ENCODE data around the gene SKP2.
"Not testable (repeated sequence)": the region's sequence is repeated elsewhere in the genome, so short reads cannot be mapped to it uniquely, and the experiment has no call there.

Gene SKP2

DNA sequence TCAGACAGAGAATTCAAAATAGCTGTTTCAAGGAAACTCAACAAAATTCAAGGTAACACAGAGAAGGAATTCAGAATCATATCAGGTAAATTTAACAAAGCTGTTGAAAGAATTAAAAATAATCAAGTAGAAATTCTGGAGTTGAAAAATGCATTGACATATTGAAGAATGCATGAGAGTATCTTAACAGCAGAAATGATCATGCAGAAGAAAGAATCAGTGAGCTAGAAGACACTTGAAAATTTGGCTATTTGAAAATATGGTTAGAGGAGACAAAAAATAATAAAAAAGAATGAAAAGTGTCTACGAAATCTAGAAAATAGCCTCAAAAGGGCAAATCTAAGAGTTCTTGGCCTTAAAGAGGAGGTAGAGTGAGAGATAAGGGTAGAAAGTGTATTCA, 23.1 kb upstream of the SKP2 start:
- H3K9me3 Mint-ChIP-seq: peaks cover 30% of the 10 kb centered on the region
- peaks cover 58% of the 10 kb centered on the region for H3K36me3 Mint-ChIP-seq (ENCODE audit: low read depth)
- TF ChIP-seq, protein P1, sequence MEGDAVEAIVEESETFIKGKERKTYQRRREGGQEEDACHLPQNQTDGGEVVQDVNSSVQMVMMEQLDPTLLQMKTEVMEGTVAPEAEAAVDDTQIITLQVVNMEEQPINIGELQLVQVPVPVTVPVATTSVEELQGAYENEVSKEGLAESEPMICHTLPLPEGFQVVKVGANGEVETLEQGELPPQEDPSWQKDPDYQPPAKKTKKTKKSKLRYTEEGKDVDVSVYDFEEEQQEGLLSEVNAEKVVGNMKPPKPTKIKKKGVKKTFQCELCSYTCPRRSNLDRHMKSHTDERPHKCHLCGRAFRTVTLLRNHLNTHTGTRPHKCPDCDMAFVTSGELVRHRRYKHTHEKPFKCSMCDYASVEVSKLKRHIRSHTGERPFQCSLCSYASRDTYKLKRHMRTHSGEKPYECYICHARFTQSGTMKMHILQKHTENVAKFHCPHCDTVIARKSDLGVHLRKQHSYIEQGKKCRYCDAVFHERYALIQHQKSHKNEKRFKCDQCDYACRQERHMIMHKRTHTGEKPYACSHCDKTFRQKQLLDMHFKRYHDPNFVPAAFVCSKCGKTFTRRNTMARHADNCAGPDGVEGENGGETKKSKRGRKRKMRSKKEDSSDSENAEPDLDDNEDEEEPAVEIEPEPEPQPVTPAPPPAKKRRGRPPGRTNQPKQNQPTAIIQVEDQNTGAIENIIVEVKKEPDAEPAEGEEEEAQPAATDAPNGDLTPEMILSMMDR (IDR thresholded peaks at IDR 0.05): no peak
- no peak overlapping the region for H3K4me3 Mint-ChIP-seq
- no peaks in the 10 kb centered on the region for H3K27me3 Mint-ChIP-seq (ENCODE audit: low read depth, poor library complexity)
- H3K4me1 Mint-ChIP-seq: no peaks in the 10 kb centered on the region
- no peak for DNase-seq
- no peak overlapping the region for H3K27ac Mint-ChIP-seq

DNA sequence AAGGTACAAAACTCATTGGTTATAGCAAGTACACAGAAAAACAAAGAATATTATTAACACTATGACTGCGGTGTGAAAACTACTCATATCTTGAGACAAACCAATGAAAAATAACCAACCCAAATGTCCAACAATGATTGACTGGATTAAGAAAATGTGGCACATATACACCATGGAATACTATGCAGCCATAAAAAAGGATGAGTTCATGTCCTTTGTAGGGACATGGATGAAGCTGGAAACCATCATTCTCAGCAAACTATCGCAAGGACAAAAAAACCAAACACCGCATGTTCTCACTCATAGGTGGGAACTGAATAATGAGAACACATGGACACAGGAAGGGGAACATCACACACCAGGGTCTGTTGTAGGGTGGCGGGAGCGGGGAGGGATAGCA, 22.2 kb upstream of the SKP2 start:
- not testable (repeated sequence) for DNase-seq; H3K4me1 Mint-ChIP-seq; H3K4me3 Mint-ChIP-seq; H3K27me3 Mint-ChIP-seq (ENCODE audit: low read depth, poor library complexity); H3K27ac Mint-ChIP-seq
- Mint-ChIP-seq H3K9me3 (peaks cover 30% of the 10 kb centered on the region), H3K36me3 (ENCODE audit: low read depth) (peaks cover 58% of the 10 kb centered on the region)

DNA sequence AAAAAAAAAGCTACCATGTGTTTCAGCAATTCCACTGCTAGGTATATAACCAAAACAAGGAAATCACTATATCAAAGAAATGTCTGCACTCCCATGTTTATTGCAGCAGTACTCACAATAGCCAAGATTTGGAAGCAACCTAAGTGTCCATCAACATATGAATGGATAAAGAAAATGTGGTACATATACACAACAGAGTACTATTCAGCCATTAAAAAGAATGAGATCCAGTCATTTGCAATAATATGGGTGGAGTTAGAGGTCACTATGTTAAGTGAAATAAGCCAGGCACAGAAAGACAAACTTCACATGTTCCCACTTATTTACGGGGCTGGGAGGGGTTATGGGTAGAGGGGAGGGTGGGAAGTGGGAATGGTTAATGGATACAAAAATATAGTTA, 18.9 kb upstream of the SKP2 start:
- DNase-seq; H3K27ac Mint-ChIP-seq; H3K27me3 Mint-ChIP-seq (ENCODE audit: low read depth, poor library complexity); H3K4me3 Mint-ChIP-seq; H3K4me1 Mint-ChIP-seq: not testable (repeated sequence)
- Mint-ChIP-seq H3K9me3 (peaks cover 27% of the 10 kb centered on the region), H3K36me3 (ENCODE audit: low read depth) (peaks cover 50% of the 10 kb centered on the region)

DNA sequence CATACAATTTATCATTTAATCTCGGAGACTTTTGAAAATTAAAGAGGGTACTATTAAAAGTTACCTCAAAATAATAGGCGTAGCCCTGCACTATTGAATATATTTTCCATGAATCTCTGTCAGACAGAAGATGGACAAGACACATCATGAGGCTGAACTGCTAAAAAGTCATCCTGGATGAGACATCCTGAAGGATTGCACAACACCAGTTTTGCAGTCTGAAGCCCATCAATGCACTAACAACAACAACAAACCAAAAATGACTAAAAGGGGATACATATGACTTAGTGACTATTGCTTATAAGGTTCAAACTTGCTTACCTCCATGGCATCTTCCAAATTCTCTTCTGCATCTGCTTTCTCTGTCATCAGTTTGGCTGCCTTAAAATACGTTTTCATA, 15.9 kb upstream of the SKP2 start:
- H3K27ac Mint-ChIP-seq: no peak overlapping the region
- no peaks in the 10 kb centered on the region for H3K4me1 Mint-ChIP-seq
- no peak overlapping the region for H3K4me3 Mint-ChIP-seq
- DNase-seq: no peak
- TF ChIP-seq, protein P1 (IDR thresholded peaks at IDR 0.05): no peak
- peaks cover 22% of the 10 kb centered on the region for H3K36me3 Mint-ChIP-seq (ENCODE audit: low read depth)
- peaks cover under 1% of the 10 kb centered on the region for H3K9me3 Mint-ChIP-seq
- no peaks in the 10 kb centered on the region for H3K27me3 Mint-ChIP-seq (ENCODE audit: low read depth, poor library complexity)

DNA sequence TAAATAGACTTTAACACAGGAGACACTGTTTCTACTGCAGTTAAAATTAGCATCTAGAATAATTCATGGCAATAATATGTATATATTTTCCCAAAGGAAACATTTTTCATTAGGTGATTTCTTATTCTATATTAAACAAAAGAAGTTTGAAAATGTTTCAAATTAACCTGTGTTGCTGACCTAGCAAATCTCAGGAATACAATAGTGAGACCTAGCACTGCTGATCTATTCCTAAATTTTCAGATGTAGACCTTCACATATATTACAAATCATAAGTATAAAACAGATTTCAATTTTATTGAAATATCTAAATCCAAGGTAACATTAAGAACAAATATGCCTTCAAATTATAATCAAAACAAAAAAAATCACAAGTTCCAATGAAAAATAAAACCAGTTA, 15.3 kb upstream of the SKP2 start:
- TF ChIP-seq, protein P1 (IDR thresholded peaks at IDR 0.05): no peak
- Mint-ChIP-seq H3K9me3 (no peaks in the 10 kb centered on the region), H3K4me3 (no peak overlapping the region), H3K27me3 (ENCODE audit: low read depth, poor library complexity) (no peaks in the 10 kb centered on the region), H3K4me1 (no peaks in the 10 kb centered on the region), H3K27ac (no peak overlapping the region), H3K36me3 (ENCODE audit: low read depth) (peaks cover 16% of the 10 kb centered on the region)
- DNase-seq: no peak

DNA sequence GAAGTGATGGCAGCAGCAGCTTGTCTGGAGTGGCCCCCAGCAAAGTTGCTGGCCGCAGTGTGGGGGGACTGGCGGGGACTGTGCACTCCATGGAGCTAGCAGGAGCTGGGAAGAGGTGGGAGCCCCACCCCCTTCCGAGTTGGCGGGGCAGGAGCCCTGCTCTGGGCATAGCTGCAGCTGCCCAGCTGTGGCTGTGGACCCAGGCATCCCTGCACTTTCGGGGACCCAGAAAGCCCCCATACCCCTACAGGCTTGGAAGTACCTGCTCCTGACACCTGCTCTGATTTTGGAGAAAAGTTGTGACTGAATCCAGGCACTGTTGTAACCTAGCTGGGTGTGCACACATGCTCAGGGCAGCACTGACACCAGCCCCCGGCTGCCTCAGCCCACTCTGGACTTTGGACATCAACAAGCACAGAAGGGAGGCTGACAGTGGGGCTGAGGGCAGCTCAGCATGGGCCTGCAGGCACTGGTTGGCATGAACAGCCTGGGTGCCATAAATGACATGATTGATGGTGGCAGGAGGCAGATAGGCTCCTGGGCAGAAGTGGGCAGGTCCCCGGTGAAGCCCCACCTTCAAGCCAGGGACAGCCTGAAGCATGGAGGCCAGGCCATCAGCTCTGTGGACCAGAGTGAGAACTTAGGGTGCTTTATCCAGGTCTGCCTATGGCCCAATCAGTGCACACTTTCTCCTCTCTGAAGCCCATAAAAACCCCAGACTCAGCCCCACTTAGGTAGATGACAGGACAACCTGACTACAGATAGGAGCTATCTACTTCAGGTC, 12.8 kb upstream of the SKP2 start:
- peaks cover 4% of the 10 kb centered on the region for H3K36me3 Mint-ChIP-seq (ENCODE audit: low read depth)
- TF ChIP-seq, protein P1 (IDR thresholded peaks at IDR 0.05): no peak
- no peaks in the 10 kb centered on the region for H3K9me3 Mint-ChIP-seq
- no peak for DNase-seq
- H3K27me3 Mint-ChIP-seq (ENCODE audit: low read depth, poor library complexity): no peaks in the 10 kb centered on the region
- H3K4me3 Mint-ChIP-seq: no peak overlapping the region
- no peak overlapping the region for H3K27ac Mint-ChIP-seq
- no peaks in the 10 kb centered on the region for H3K4me1 Mint-ChIP-seq

DNA sequence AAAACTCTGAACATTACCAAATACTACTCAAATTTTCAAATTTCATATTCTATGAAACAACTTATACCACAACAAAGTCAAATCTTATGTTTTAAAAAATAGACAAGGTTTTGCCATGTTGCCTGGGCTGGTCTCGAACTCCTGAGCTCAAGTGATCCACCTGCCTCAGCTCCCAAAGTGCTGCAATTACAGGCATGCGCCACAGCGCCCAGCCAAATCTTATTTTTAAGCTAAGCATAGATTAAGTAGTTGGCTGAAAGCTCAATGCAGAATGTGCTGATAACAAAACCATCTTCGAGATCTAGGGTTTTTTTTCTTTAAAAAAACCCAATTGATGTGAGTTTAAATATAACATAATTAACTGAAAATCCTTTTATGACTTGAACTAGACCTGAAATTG, 6.6 kb upstream of the SKP2 start:
- H3K36me3 Mint-ChIP-seq (ENCODE audit: low read depth): peaks cover 4% of the 10 kb centered on the region
- no peak for DNase-seq
- TF ChIP-seq, protein P1 (IDR thresholded peaks at IDR 0.05): no peak
- H3K27me3 Mint-ChIP-seq (ENCODE audit: low read depth, poor library complexity): no peaks in the 10 kb centered on the region
- no peak overlapping the region for H3K27ac Mint-ChIP-seq
- no peaks in the 10 kb centered on the region for H3K9me3 Mint-ChIP-seq
- H3K4me1 Mint-ChIP-seq: peaks cover 5% of the 10 kb centered on the region
- no peak overlapping the region for H3K4me3 Mint-ChIP-seq
